Measurements from ENCODE around the gene UFSP1. TPM values are rescaled to one million over a fixed set of nuclear protein-coding genes. Genes with fewer than 3 reads are reported as not detected.

UFSP1 gene
- total RNA-seq, 1 donor from 2014 or later, result 0.53 TPM

DNA sequence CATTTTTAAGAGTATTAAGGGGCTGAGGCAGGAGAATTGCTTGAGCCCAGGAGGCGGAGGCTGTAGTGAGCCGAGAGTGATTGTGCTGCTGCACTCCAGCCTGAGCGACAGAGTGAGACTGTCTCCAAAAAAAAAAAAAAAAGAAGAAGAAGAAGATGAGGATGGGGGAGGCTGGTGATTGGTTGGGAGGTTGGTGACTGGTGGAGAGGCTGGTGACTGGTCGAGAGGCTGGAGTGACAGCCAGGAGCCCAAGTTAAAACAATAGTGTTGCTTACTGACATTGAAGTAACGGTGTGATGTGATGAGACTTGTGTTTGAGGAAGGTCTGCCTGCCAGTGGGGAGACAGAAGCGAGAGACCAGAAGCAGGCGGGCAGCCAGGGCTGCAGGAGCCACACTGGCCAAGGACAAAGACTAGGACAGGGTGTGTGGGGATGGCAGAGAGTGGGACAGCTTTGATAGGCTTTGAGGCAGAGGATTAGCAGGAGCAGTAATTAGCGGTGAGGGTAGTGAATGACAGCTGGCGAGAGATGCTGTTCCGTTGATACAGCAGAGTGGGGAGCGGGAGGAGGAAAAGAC is 9.7 kb downstream of the UFSP1 start:
- Histone ChIP-seq H3K36me3 (peaks cover 34 to 60% of the 10 kb centered on the region in 2 donors), H3K4me1 (peaks cover 9 to 25% of the 10 kb centered on the region in 2 donors), H3K4me3 (no peak overlapping the region), H3K27me3 (no peaks in the 10 kb centered on the region), H3K9me3 (no peaks in the 10 kb centered on the region), H3K27ac (no peak overlapping the region)
- intact Hi-C loops (cut with DNase I), result loop anchor here (10.0 kb wide), 1 partner anchor 365 kb away; the partner anchor contains the start of gene FIS1
- TF ChIP-seq, protein P1, sequence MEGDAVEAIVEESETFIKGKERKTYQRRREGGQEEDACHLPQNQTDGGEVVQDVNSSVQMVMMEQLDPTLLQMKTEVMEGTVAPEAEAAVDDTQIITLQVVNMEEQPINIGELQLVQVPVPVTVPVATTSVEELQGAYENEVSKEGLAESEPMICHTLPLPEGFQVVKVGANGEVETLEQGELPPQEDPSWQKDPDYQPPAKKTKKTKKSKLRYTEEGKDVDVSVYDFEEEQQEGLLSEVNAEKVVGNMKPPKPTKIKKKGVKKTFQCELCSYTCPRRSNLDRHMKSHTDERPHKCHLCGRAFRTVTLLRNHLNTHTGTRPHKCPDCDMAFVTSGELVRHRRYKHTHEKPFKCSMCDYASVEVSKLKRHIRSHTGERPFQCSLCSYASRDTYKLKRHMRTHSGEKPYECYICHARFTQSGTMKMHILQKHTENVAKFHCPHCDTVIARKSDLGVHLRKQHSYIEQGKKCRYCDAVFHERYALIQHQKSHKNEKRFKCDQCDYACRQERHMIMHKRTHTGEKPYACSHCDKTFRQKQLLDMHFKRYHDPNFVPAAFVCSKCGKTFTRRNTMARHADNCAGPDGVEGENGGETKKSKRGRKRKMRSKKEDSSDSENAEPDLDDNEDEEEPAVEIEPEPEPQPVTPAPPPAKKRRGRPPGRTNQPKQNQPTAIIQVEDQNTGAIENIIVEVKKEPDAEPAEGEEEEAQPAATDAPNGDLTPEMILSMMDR (IDR thresholded peaks at IDR 0.05), result no peak
- no peak for DNase-seq (ENCODE audit: low spot score in 2 of 2)

DNA sequence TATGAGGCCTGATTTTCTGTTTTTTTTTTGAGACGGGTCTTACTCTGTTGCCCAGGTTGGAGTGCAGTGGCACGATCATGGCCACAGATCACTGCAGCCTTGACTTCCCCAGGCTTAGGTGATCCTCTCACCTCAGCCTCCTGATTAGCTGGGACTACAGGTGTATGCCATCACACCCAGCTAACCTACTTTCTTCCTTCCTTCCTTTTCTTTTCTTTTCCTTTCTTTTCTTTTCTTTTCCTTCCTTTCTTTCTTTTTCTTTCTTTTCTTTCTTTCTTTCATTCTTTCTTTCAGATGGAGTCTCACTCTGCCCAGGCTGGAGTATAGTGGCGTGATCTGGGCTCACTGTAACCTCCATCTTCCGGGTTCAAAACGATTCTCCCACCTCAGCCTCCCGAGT is 10.8 kb downstream of the UFSP1 start:
- TF ChIP-seq, protein P1 (IDR thresholded peaks at IDR 0.05), result no peak
- no peak for DNase-seq (ENCODE audit: low spot score in 2 of 2)
- no peak overlapping the region for H3K27ac ChIP-seq
- H3K36me3 ChIP-seq, result peaks cover 26 to 55% of the 10 kb centered on the region in 2 donors
- intact Hi-C loops (cut with DNase I), result no loop called here
- no peak overlapping the region for H3K4me3 ChIP-seq
- no peaks in the 10 kb centered on the region for H3K9me3 ChIP-seq
- H3K4me1 ChIP-seq, result peaks cover 13 to 33% of the 10 kb centered on the region in 2 donors
- H3K27me3 ChIP-seq, result no peaks in the 10 kb centered on the region

DNA sequence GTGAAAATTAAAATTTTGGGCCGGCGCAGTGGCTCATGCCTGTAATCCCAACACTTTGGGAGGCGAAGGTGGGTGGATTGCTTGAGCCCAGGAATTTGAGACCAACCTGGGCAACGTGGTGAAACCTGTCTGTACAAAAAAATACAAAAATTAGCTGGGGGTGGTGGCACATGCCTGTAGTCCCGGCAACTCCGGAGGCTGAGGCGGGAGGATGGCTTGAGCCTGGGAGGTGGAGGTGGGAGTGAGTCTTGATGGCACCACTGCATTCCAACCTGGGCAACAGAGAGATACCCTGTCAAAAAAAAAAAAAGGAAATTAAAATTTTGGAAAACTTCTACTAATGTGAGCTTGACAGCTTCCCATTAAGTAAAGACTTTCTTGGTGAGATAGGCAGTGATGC is 11.5 kb downstream of the UFSP1 start:
- Histone ChIP-seq H3K27ac (no peak overlapping the region), H3K4me3 (no peak overlapping the region), H3K9me3 (no peaks in the 10 kb centered on the region), H3K36me3 (peaks cover 26 to 55% of the 10 kb centered on the region in 2 donors), H3K27me3 (no peaks in the 10 kb centered on the region), H3K4me1 (peaks cover 13 to 33% of the 10 kb centered on the region in 2 donors)
- DNase-seq (ENCODE audit: low spot score in 2 of 2), result no peak
- intact Hi-C loops (cut with DNase I), result no loop called here
- TF ChIP-seq, protein P1 (IDR thresholded peaks at IDR 0.05), result no peak

DNA sequence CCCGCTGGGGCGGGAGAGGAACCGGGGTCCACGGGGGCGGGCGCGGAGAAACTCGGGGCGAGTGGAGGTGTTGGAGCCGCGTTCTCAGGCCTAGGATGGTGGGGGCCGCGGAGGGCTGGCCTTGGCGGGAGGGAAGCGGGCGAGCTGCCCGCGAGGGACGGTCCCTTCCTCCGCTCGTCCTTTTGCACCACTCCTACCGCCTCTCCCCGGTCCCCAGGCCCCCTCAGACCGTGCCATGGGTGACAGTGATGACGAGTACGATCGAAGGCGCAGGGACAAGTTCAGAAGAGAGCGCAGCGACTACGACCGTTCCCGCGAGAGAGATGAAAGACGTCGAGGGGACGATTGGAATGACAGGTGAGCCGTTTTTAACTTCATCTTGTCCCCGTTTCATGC is 14.2 kb downstream of the UFSP1 start:
- H3K36me3 ChIP-seq, result peaks cover 33 to 53% of the 10 kb centered on the region in 2 donors
- peak overlapping the region; percentile 88 to 98 for H3K27ac ChIP-seq
- peak overlapping the region; percentile 91 to 98 for H3K4me3 ChIP-seq
- peaks cover 13 to 33% of the 10 kb centered on the region in 2 donors for H3K4me1 ChIP-seq
- DNase-seq (ENCODE audit: low spot score in 2 of 2), result no peak
- H3K9me3 ChIP-seq, result no peaks in the 10 kb centered on the region
- no peaks in the 10 kb centered on the region for H3K27me3 ChIP-seq
- intact Hi-C loops (cut with DNase I), result loop anchor here (1.0 kb wide), 1 partner anchor 14 kb away; the partner anchor contains the start of gene UFSP1
- TF ChIP-seq, protein P1 (IDR thresholded peaks at IDR 0.05), result no peak

DNA sequence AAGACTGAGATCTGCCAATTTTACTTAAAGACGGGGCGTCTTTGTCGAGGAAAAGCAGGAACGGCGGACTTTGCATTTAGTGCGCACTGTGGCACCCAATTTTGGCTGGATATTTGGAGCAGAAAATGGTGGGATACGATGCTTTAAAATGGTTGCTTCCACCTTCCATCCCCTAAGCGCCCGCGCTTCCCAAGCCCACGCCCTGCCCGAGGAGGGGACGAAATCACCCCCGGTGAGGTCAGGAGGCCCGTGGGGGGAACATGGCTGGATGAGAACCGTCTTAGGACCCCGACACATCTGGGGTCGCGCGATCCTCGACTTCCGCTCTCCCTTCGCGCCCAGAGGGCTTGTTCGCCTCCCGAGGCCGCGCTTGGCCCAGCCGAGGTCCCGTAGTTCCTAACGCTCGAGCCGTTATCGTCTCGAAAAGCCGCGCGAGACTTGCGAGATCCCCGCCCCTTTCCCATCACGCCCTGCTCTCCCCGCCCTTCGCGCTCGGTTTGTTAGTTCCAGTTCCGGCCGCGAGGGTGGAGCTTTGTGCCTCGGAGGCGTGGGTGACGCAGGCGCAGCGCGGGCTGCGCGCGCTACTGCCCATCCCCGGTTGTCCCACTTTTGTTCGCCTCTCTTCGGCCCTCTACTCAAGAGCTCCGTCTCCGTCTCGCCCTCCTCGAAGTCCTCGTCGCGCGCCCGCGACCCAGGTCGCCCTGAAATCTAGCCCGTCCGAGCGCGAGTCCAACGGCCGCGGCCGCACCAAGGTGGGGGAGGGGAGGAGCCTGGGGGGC is 14.7 kb downstream of the UFSP1 start, which contains the start of gene SRRT:
Gene SRRT (plus strand): TSS at position 527 of the 779 bp plus-strand sequence. CDS start 488 bp downstream, outside the sequence.
- H3K36me3 ChIP-seq, result peaks cover 35 to 53% of the 10 kb centered on the region in 2 donors
- intact Hi-C loops (cut with DNase I), result loop anchor here (1.0 kb wide), 1 partner anchor 15 kb away; the partner anchor contains the start of gene UFSP1
- H3K4me1 ChIP-seq, result peaks cover 13 to 33% of the 10 kb centered on the region in 2 donors
- peak within 1 kb of the TSS; percentile 91 to 98 for H3K4me3 ChIP-seq
- DNase-seq (ENCODE audit: low spot score in 2 of 2), result peak; percentile 88 to 99
- TF ChIP-seq, protein P1 (IDR thresholded peaks at IDR 0.05), result peak in 2 of 3 experiments; percentile 41 to 82
- no peaks in the 10 kb centered on the region for H3K27me3 ChIP-seq
- no peaks in the 10 kb centered on the region for H3K9me3 ChIP-seq
- H3K27ac ChIP-seq, result peak within 1 kb of the TSS; percentile 88 to 98
